Measurements from ENCODE around the gene GADD45G.

Gene GADD45G

GRCh38 chr9:89655056-89655989, 50.5 kb downstream of the GADD45G start:
- no peak for DNase-seq
